ENCODE results near the gene MSH6. TPM values are rescaled to one million over a fixed set of nuclear protein-coding genes. Genes with fewer than 3 reads are reported as not detected.

Gene MSH6
- total and polyA plus RNA-seq, 2 of the 13 experiments (the other 11 are each of a cell fraction or from before 2014, with no cell fraction given): 20.8 to 113 TPM

DNA sequence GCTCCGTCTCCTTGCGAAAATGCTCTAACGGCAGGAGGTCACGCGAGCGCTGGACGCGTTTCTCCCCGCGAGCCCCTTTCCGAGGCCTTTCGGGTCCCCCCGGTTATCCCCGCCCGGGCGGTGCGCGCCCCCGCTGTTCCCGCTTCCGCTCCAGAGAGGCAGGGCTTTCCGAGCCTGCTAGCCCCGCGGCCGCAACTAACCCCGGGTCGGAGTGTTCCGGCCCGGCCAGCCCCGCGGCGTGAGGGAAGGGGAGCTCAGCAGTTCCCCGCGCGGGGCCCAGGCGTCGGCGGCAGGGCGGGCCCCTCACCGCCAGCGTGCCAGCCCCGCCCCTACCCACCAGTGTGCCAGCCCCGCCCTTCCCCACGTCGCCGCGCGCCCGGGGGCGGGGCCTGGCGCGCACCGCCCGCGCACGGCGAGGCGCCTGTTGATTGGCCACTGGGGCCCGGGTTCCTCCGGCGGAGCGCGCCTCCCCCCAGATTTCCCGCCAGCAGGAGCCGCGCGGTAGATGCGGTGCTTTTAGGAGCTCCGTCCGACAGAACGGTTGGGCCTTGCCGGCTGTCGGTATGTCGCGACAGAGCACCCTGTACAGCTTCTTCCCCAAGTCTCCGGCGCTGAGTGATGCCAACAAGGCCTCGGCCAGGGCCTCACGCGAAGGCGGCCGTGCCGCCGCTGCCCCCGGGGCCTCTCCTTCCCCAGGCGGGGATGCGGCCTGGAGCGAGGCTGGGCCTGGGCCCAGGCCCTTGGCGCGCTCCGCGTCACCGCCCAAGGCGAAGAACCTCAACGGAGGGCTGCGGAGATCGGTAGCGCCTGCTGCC is at the start of gene MSH6 (continued):
- TF ChIP-seq, protein P1, sequence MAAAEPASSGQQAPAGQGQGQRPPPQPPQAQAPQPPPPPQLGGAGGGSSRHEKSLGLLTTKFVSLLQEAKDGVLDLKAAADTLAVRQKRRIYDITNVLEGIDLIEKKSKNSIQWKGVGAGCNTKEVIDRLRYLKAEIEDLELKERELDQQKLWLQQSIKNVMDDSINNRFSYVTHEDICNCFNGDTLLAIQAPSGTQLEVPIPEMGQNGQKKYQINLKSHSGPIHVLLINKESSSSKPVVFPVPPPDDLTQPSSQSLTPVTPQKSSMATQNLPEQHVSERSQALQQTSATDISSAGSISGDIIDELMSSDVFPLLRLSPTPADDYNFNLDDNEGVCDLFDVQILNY (CRISPR knock-in tag; conservative IDR thresholded peaks at IDR 0.05): peak; percentile 99
- TF ChIP-seq IKZF1 (IDR thresholded peaks at IDR 0.05) (no peak), ZNF775 (CRISPR knock-in tag; IDR thresholded peaks at IDR 0.05; ENCODE audit: borderline replicate concordance) (no peak; the same call in 1 of the 2 replicates), TOPORS (CRISPR knock-in tag; IDR thresholded peaks at IDR 0.05) (peak; percentile 94), IRF2 (CRISPR knock-in tag; IDR thresholded peaks at IDR 0.05) (peak; percentile 63), ZNF567 (CRISPR knock-in tag; IDR thresholded peaks at IDR 0.05; ENCODE audit: borderline replicate concordance) (peak; percentile 99), ZBTB38 (CRISPR knock-in tag; IDR thresholded peaks at IDR 0.05) (no peak; the same call in 1 of the 2 replicates), SP1 (IDR thresholded peaks at IDR 0.05) (no peak), SP1 (CRISPR knock-in tag; IDR thresholded peaks at IDR 0.05) (peak; percentile 76; the same call in 1 of the 2 replicates), ZNF207 (IDR thresholded peaks at IDR 0.05; ENCODE audit: borderline replicate concordance) (no peak), EP300 (IDR thresholded peaks at IDR 0.05; ENCODE audit: low read depth in 2 of 2, low read length in 2 of 2) (no peak), EP300 (CRISPR knock-in tag; IDR thresholded peaks at IDR 0.05; ENCODE audit: borderline replicate concordance) (peak; percentile 51; the same call in 1 of the 2 replicates)
- TF ChIP-seq, protein P2, sequence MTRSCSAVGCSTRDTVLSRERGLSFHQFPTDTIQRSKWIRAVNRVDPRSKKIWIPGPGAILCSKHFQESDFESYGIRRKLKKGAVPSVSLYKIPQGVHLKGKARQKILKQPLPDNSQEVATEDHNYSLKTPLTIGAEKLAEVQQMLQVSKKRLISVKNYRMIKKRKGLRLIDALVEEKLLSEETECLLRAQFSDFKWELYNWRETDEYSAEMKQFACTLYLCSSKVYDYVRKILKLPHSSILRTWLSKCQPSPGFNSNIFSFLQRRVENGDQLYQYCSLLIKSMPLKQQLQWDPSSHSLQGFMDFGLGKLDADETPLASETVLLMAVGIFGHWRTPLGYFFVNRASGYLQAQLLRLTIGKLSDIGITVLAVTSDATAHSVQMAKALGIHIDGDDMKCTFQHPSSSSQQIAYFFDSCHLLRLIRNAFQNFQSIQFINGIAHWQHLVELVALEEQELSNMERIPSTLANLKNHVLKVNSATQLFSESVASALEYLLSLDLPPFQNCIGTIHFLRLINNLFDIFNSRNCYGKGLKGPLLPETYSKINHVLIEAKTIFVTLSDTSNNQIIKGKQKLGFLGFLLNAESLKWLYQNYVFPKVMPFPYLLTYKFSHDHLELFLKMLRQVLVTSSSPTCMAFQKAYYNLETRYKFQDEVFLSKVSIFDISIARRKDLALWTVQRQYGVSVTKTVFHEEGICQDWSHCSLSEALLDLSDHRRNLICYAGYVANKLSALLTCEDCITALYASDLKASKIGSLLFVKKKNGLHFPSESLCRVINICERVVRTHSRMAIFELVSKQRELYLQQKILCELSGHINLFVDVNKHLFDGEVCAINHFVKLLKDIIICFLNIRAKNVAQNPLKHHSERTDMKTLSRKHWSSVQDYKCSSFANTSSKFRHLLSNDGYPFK (CRISPR knock-in tag; IDR thresholded peaks at IDR 0.05; ENCODE audit: borderline replicate concordance): peak; percentile 70; the same call in 1 of the 2 replicates
- TF ChIP-seq, protein P3, sequence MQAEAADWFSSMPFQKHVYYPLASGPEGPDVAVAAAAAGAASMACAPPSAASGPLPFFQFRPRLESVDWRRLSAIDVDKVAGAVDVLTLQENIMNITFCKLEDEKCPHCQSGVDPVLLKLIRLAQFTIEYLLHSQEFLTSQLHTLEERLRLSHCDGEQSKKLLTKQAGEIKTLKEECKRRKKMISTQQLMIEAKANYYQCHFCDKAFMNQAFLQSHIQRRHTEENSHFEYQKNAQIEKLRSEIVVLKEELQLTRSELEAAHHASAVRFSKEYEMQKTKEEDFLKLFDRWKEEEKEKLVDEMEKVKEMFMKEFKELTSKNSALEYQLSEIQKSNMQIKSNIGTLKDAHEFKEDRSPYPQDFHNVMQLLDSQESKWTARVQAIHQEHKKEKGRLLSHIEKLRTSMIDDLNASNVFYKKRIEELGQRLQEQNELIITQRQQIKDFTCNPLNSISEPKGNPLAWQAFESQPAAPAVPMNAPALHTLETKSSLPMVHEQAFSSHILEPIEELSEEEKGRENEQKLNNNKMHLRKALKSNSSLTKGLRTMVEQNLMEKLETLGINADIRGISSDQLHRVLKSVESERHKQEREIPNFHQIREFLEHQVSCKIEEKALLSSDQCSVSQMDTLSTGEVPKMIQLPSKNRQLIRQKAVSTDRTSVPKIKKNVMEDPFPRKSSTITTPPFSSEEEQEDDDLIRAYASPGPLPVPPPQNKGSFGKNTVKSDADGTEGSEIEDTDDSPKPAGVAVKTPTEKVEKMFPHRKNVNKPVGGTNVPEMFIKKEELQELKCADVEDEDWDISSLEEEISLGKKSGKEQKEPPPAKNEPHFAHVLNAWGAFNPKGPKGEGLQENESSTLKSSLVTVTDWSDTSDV (CRISPR knock-in tag; IDR thresholded peaks at IDR 0.05): peak; percentile 64; the same call in 1 of the 2 replicates
- TF ChIP-seq, protein P4, sequence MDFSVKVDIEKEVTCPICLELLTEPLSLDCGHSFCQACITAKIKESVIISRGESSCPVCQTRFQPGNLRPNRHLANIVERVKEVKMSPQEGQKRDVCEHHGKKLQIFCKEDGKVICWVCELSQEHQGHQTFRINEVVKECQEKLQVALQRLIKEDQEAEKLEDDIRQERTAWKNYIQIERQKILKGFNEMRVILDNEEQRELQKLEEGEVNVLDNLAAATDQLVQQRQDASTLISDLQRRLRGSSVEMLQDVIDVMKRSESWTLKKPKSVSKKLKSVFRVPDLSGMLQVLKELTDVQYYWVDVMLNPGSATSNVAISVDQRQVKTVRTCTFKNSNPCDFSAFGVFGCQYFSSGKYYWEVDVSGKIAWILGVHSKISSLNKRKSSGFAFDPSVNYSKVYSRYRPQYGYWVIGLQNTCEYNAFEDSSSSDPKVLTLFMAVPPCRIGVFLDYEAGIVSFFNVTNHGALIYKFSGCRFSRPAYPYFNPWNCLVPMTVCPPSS (IDR thresholded peaks at IDR 0.05): no peak
- TF ChIP-seq, protein P5, sequence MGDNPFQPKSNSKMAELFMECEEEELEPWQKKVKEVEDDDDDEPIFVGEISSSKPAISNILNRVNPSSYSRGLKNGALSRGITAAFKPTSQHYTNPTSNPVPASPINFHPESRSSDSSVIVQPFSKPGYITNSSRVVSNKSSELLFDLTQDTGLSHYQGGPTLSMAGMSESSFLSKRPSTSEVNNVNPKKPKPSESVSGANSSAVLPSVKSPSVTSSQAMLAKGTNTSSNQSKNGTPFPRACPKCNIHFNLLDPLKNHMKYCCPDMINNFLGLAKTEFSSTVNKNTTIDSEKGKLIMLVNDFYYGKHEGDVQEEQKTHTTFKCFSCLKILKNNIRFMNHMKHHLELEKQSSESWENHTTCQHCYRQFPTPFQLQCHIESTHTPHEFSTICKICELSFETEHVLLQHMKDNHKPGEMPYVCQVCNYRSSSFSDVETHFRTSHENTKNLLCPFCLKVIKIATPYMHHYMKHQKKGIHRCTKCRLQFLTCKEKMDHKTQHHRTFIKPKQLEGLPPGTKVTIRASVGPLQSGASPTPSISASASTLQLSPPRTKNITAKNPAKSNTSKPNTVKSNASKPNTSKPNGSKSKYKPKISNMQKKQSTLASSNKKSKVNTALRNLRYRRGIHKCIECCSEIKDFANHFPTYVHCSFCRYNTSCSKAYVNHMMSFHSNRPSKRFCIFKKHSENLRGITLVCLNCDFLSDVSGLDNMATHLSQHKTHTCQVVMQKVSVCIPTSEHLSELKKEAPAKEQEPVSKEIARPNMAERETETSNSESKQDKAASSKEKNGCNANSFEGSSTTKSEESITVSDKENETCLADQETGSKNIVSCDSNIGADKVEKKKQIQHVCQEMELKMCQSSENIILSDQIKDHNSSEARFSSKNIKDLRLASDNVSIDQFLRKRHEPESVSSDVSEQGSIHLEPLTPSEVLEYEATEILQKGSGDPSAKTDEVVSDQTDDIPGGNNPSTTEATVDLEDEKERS (CRISPR knock-in tag; IDR thresholded peaks at IDR 0.05): no peak; the same call in 1 of the 2 replicates
